Fibroblast of lung (primary cell): ENCODE results near the gene ZCCHC17. TPM values are rescaled to one million over a fixed set of nuclear protein-coding genes. Genes with fewer than 3 reads are reported as not detected.

Experiments
- DNase-seq, 2 donors: peaks; one replicate each; pipeline versions ENCODE4 v3.0.0 to v3.0.0-alpha.2; 2010; ENCODE audit warnings: low read depth in 2 of 2
- H2AFZ ChIP-seq: 2 replicates; pipeline ENCODE4 v1.5.1; 2012; ENCODE audit warnings: low read length, control low read depth, inconsistent platforms
- H3K27ac ChIP-seq: 2 replicates; pipeline ENCODE4 v1.5.1; 2011; ENCODE audit warnings: low read length, control low read depth; ENCODE audit not compliant: insufficient read depth
- H3K27me3 ChIP-seq: 2 replicates; pipeline ENCODE4 v1.5.1; 2011; ENCODE audit warnings: mild to moderate bottlenecking, low read length; ENCODE audit not compliant: control insufficient read depth, insufficient read depth
- H3K36me3 ChIP-seq: 2 replicates; pipeline ENCODE4 v1.5.1; 2011; ENCODE audit warnings: low read length; ENCODE audit not compliant: control insufficient read depth, insufficient read depth
- H3K4me1 ChIP-seq: 2 replicates; pipeline ENCODE4 v1.5.1; 2011; ENCODE audit warnings: low read length; ENCODE audit not compliant: control insufficient read depth, insufficient read depth; ENCODE audit errors: extremely low read depth
- H3K4me2 ChIP-seq: 2 replicates; pipeline ENCODE4 v1.5.1; 2011; ENCODE audit warnings: low read length, control low read depth; ENCODE audit not compliant: insufficient read depth; ENCODE audit errors: extremely low read depth
- H3K4me3 ChIP-seq, 4 experiments: fragments of 200-600 bp in 1 of 4; sonication (generic) in 1 of 4; replicated peaks in 1 of 4; 2 replicates each; pipeline ENCODE4 v1.5.1; 2011 to 2016; ENCODE audit warnings: low read length in 4 of 4, low read depth in 3 of 4, mild to moderate bottlenecking in 3 of 4, control low read depth in 2 of 4, inconsistent platforms in 1 of 4, mixed read lengths in 1 of 4; ENCODE audit not compliant: insufficient read depth in 1 of 4; ENCODE audit errors: control extremely low read depth in 1 of 4
- H3K79me2 ChIP-seq: 2 replicates; pipeline ENCODE4 v1.5.1; 2012; ENCODE audit warnings: mild to moderate bottlenecking, low read length, inconsistent platforms; ENCODE audit not compliant: control insufficient read depth, insufficient read depth
- H3K9ac ChIP-seq: 2 replicates; pipeline ENCODE4 v1.5.1; 2011; ENCODE audit warnings: mild to moderate bottlenecking, low read length, control low read depth; ENCODE audit not compliant: insufficient read depth
- H3K9me3 ChIP-seq: 2 replicates; pipeline ENCODE4 v1.5.1; 2012; ENCODE audit warnings: low read depth, low read length; ENCODE audit not compliant: control insufficient read depth, insufficient read depth
- H4K20me1 ChIP-seq: 2 replicates; pipeline ENCODE4 v1.5.1; 2011; ENCODE audit warnings: low read length; ENCODE audit not compliant: control insufficient read depth, insufficient read depth; ENCODE audit errors: extremely low read depth
- EZH2 ChIP-seq: IDR thresholded peaks from 2 replicates; pipeline ENCODE4 v1.5.1; 2012; ENCODE audit warnings: low read length, control low read depth, mild to moderate bottlenecking; ENCODE audit errors: missing control alignments
- polyA plus RNA-seq, 2 donors: library from polyadenylated mRNA; depleted of rRNA in 1 of 2; stranded (reverse) in 1 of 2; unstranded in 1 of 2; fragments of >200 nt; gene quantifications; 2 replicates each; pipeline ENCODE4 v1.2.1, GENCODE V29; 2011 to 2012; ENCODE audit warnings: missing spikeins in 1 of 2
- total RNA-seq: library from RNA; depleted of rRNA; stranded (reverse); fragments of >200 nt; gene quantifications from 2 replicates; pipeline ENCODE4 v1.2.1, GENCODE V29; 2014
- TF ChIP-seq, protein P1 (sequence below), 2 donors: IDR thresholded peaks in 1 of 2; conservative IDR thresholded peaks in 1 of 2; 1 replicate in 1 of 2; 2 replicates in 1 of 2; pipeline ENCODE4 v1.5.1; 2011 to 2012; ENCODE audit warnings: low read length in 2 of 2, control low read depth in 1 of 2, inconsistent platforms in 1 of 2, low read depth in 1 of 2, mild to moderate bottlenecking in 1 of 2

Gene ZCCHC17
- total and polyA plus RNA-seq, 2 donors (not counting 1 experiment from before 2014, with no cell fraction given) = 34.0 to 62.3 TPM

- Histone ChIP-seq H3K4me2 (peak overlapping the region; percentile 92), H2AFZ (peak overlapping the region; percentile 66), H3K27me3 (no peaks in the 10 kb centered on the region), H4K20me1 (no peaks in the 10 kb centered on the region), H3K79me2 (peaks cover 42% of the 10 kb centered on the region), H3K9me3 (no peaks in the 10 kb centered on the region), H3K27ac (peak overlapping the region; percentile 78), H3K4me1 (peaks cover 33% of the 10 kb centered on the region), H3K4me3 (peak overlapping the region; percentile 67 to 92 (median 82)), H3K36me3 (peaks cover 4% of the 10 kb centered on the region), H3K9ac (peak overlapping the region; percentile 75)
- DNase-seq = peak; percentile 36 to 58
- TF ChIP-seq, protein P1, sequence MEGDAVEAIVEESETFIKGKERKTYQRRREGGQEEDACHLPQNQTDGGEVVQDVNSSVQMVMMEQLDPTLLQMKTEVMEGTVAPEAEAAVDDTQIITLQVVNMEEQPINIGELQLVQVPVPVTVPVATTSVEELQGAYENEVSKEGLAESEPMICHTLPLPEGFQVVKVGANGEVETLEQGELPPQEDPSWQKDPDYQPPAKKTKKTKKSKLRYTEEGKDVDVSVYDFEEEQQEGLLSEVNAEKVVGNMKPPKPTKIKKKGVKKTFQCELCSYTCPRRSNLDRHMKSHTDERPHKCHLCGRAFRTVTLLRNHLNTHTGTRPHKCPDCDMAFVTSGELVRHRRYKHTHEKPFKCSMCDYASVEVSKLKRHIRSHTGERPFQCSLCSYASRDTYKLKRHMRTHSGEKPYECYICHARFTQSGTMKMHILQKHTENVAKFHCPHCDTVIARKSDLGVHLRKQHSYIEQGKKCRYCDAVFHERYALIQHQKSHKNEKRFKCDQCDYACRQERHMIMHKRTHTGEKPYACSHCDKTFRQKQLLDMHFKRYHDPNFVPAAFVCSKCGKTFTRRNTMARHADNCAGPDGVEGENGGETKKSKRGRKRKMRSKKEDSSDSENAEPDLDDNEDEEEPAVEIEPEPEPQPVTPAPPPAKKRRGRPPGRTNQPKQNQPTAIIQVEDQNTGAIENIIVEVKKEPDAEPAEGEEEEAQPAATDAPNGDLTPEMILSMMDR (conservative IDR thresholded peaks at IDR 0.05 in 1 of 2, IDR thresholded peaks at IDR 0.05 in 1 of 2; ENCODE audit: low read depth in 1 of 2, low read length in 2 of 2) = no peak
- no peak for TF ChIP-seq EZH2
Observed at GRCh38 chr1:31413405-31414001, 116.7 kb downstream of the ZCCHC17 start.

Other genes starting within 250 kb of the ZCCHC17 start
- 55.2 and 59.3 TPM in 2 replicates for gene PUM1, start 231.3 kb upstream of the ZCCHC17 start, total RNA-seq
- 70.5 and 83.1 TPM in 2 replicates for gene PUM1, start 231.3 kb upstream of the ZCCHC17 start, polyA plus RNA-seq
- gene NKAIN1, start 57.1 kb upstream of the ZCCHC17 start, total RNA-seq = under 0.01 and 0.17 TPM in 2 replicates
- 0.07 and 0.19 TPM in 2 replicates for gene NKAIN1, start 57.1 kb upstream of the ZCCHC17 start, polyA plus RNA-seq
- gene SNRNP40, start 244 bp upstream of the ZCCHC17 start, total RNA-seq = 96.6 and 102 TPM in 2 replicates
- gene SNRNP40, start 244 bp upstream of the ZCCHC17 start, polyA plus RNA-seq = 53.5 and 73.9 TPM in 2 replicates
- 116 and 554 TPM in 2 replicates for gene FABP3, start 76.0 kb downstream of the ZCCHC17 start, total RNA-seq
- 275 and 664 TPM in 2 replicates for gene FABP3, start 76.0 kb downstream of the ZCCHC17 start, polyA plus RNA-seq
- 6.7 and 28.4 TPM in 2 replicates for gene SERINC2, start 116.2 kb downstream of the ZCCHC17 start, total RNA-seq
- gene SERINC2, start 116.2 kb downstream of the ZCCHC17 start, polyA plus RNA-seq = 104 and 229 TPM in 2 replicates